ENCODE results near the gene SMIM30.
"Not testable (repeated sequence)": the region's sequence is repeated elsewhere in the genome, so short reads cannot be mapped to it uniquely, and the experiment has no call there.

The SMIM30 gene, protein sequence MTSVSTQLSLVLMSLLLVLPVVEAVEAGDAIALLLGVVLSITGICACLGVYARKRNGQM

DNA sequence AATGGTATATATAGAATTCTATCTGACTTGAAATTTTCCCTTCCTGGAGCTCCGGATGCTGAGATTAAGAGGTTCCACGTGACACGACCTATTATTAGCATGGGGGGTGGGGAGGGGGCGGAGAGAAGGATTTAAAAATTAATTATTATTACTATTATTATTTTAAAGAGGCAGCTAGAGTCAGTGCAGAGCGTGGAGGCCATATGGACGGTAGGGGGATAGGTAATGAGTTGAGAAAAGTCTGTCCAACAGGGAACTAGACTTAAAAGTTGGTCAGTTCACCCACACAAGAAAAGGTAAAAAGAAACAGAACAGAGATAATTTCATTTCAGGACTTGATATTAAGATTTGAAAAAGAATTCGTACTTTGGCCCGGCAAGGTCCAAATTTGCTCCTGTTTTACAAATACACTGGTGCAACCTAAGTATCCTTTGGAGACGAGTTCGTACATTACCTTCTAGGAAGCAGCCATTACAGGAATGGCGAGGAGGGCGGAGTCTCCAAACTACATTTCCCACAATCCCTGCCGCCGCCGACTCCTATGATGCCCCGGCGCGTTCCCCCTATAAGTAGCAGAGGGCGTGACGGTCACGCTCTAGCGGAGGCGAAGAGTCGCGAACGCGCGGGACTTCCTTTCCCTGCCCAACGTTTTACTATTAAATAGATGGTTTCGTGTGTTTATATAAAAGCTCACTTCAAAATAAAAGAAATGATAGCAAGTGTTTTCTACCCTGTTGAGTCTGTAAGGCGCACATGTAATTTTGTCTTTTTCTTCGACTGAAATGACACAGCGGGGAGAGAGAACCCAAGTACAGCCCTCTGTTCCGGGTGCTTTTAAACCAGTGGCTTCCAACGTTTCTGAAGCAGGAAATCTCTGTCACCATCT lies at the start of gene SMIM30:
TSS of gene SMIM30 (minus strand) at position 481 of the 886 bp plus-strand sequence. CDS start 976 bp downstream, outside the sequence.
- DNase-seq, result peak; percentile 86

DNA sequence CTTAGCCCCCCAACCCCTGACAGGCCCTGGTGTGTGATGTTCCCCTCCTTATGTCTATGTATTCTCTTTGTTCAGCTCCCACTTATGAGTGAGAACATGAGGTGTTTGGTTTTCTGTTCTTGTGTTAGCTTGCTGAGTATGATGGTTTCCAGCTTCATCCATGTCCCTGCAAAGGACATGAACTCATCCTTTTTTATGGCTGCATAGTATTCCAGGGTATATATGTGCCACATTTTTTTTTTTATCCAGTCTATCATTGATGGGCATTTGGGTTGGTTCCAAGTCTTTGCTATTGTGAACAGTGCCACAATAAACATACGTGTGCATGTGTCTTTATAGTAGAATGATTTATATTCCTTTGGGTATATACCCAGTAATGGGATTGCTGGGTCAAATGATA lies 47.8 kb upstream of the SMIM30 start:
- DNase-seq, result not testable (repeated sequence)

DNA sequence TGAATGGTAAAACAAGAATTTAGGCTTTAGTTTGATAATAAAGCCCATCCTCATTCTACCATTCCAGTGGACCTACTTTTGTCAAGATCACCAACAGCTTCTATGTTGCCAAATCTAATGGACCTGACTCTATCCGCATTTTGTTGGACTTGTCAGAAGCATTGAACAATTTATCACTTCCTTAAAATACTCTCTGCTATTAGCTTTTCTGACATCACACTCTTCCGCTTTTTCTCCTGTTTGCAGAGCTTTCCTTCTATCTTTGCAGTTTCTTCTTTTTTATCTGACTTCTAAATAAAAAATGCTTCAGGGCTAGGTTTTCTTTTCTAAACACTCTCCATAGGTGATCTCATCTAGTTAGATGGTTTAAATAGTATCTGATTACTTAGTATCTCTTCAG lies 42.7 kb upstream of the SMIM30 start:
- no peak for DNase-seq

DNA sequence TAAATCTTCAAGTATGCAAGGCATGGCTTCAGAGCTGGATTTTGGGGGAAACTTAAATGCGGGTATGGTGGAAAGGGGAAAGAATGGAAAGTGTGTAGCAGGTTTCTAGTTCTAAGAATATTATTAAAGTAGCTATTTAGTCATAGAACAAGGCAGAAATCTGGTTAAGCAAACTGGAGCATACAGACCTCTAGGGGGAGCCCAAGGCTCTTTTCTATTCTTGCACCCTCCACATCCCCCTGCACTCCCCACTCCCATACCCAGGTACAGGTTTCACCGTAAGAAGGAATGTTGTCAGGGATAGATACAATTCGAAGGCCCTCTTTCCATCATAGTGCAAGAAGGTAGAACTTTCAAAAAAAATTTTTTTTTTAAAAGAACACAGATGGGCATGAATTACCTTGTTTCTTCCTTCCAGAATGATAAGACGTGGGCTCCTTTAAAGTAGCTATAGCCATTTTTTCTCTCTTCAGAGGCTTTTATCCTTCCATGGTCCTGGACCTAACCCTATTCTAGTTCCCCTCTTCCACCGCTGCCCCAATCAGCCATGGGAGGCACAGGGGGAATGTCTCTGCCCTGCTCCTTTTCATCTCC lies 41.5 kb upstream of the SMIM30 start:
- peak; percentile 51 for DNase-seq

DNA sequence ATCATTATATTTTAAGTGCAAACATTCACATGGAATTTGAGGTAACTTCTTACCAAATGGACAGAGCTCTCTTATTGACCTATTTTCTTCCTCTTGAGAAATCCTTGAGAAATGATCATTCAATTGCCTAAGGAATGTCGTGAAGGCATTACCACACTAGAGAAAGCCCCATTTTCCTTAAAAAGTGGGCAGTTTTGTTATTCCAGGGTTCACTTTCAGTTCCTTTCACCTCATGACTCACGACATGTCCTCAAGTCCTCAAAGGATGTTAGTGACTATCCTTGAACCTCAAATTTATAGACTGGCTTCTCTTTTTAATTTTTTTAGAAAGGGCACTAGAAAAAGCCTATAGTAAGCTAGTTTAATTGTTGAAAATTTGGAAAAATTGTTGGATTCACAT lies 40.4 kb upstream of the SMIM30 start:
- no peak for DNase-seq

DNA sequence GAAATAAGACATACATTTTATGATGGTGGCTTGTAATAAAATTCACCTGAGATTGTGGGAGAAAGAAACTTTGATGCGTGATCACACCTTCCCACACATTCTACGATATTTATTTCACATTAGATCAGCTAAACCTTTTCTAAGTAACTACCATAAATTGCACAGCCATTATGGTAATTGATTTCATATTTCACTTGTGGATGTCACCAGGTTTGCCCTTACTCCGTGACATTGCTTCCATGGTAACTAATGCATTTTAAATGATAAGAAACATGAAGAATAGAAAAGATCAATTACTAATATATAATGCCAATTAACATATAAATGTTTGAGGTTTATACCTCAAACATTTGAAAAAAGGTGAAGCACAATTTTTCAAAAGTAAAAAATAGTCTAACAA lies 35.8 kb upstream of the SMIM30 start:
- no peak for DNase-seq

DNA sequence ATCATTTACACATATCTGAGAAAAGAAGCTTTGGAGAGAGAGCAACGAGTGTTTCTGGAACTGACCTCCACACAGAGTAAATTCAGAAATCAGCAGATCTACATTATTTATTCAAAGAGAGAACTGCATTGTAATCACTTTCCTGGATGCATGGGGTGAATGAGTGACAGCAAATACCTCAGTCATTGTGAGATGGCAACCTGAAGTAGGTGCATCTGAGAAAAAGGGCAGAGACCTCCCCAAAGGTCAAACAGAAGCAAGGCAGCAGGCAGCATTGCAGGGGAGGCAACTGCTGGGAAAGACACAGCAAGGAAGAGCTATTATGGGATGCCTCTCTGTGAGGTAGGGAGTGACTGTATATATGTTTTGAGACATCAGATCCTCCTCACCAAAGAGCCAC lies 26.5 kb upstream of the SMIM30 start:
- DNase-seq, result no peak

DNA sequence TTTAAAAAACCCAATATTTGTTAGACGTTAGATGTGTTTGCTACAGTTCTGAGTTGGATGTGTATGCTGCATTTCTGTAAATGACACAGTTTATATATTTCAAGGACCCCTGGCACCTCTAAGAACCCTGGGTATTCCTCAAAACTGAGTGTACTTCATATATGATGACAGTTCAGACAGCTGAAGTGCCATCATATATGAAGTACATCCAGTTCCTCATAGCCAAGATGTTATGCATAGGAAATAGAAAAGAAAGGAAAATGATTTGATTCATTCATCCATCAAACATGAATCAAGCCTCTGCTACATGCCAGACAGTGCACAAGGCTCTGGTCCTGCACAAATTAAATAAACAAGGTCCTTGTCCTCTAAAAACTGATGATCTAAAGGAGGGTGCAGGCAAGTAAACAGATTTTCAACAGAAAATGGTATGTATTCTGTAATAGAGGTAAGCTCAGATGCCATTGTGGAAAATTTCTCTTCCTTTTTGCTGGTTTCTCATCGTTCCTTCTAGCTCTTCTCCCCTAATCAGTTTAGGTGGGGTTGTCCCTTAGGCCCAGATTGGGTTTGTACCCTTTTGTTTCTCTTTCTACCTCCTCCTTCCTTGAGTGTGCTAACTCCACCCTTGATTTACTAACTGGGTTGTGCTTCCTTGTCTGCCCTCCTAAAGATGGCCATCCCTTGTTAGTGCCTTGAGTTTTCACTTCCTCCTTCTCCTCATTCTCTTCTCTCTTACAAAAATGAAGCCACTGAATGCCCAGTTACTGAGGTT lies 25.3 kb upstream of the SMIM30 start:
- DNase-seq, result no peak

DNA sequence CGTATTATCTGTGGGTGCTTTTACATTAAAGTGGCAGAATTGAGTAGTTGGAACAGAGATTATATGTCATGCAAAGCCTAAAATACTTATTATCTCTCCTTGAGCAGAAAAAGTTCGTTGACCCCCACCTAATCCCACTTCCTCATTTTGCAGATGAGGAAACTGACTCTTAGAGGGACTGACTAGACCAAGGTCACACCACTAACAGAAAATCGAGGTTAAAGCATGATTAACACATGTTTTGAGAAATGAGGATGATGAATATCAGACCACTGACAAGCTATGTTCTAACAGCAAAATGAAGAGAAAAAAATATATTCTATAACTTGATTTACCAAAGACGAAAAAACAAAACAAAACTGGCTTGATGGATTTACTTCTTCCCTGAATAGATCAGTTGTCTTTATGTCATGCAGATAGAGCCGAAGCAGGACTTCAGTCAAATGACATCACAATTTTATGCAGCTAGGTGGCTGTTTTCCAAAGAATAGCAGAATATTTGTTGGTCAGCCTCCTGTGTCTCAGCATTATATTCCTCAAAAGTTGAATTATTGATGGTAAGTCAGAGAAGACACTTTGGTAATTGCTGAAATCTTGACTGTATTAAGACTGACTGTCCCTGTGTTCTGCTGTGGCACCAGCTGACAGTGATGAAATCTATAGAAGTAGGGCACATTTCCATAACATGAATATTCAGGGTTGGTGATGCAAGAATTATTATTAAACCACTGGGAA lies 24.2 kb upstream of the SMIM30 start:
- no peak for DNase-seq

DNA sequence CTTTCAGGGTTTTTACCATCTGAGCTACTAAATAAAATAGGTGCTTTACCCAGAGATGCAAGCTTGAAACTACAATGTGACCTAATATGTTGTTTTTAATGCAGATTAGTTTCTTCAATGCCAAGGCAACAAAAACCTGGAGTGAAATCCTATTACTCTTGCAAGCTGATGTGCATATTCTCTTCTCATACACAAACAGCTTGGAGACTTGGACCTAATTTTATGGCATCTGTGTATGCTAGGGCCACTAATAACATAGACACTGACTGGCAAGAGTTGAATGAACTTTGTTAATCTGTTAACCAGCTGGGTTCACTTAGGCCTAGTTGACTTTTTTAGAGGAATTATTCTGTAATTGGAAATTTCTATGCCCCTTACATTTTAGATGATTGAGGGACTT lies 23.4 kb upstream of the SMIM30 start:
- DNase-seq, result no peak

DNA sequence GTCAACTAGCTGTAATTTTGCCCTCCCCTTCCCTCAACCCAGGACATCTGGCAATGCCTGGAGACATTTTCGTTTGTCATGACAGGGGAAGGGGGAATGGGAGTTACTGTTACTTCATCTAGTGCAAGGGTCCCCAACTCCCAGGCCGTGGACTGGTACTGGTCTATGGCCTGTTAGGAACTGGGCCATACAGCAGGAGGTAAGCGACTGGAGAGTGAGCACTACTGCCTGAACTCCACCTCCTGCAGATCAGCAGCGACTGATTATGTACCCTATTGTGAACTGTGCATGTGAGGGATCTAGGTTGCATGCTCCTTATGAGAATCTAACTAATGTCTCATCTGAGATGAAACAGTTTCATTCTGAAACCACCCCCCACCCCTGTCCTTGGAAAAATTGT lies 22.6 kb upstream of the SMIM30 start:
- DNase-seq, result no peak

DNA sequence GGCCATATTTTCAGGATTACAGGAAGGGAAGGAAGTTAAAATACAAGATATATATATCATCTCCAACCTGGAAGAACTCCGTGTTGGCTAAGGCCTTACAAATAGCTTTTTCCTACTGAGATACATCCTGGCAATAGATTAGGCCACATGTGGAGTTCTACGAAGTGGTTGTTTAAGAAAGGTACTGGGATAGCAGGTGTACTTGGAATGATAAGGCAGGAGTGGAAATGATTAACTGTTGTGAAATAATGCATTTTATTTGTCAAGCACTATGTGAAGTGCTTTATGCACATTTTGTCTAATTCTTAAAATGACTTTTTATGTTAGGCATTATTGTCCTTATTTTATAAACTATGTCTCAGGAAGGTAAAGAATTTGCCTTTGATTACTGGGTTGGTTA lies 18.9 kb upstream of the SMIM30 start:
- DNase-seq, result no peak

DNA sequence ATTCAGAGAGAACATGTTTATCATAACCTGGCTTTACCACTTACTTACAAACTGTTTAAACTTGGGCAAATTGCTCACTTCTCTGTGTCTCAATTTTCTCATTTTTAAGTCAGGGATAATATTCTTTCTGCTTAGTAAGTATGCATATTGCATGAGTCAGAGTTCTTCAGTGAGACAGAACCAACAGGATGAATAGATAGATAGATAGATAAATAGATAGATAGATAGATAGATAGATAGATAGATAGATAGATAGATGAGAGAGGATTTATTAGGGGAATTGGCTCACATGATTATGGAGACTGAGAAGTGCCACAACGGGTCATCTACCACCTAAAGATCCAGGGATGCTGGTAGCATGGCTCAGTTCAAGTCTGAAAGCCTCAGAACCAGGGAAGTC lies 15.7 kb upstream of the SMIM30 start:
- DNase-seq, result no peak

DNA sequence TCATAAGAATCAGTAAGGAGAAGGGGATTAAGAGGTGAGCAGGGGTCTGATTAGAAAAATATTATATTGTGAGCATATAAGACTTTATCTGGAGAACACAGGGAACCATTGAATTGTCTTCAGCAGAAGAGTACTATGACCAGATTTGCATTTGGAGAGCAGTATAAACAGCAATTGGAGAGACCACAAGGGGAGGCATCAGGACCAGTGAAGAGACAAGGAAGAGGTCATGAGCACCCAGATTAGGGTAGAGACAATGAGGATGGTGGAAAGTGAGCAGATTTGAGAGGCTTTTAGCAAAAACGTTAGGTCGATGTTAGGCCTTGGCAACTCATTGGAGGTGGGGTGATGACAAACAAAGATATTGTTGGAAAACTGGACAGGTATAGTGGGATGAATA lies 13.0 kb upstream of the SMIM30 start:
- no peak for DNase-seq

DNA sequence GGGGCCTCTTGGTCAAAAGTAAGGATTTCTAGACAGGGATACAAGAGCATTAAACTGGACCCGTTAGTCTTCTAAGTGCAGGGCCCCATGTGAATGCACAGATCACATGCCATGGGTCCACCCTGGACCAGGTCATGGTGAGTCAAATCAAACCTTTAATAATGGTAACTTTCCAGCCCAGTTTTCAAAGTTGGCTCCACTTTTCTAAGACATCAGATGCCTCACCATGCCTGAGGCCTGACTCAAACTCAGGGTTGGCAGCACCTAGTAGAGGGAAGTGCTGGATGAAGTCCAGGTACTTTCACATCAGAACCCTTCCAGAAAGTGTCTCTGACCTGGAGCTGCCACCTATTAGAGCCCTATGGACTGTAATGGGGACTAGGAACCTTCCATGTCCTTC lies 9.7 kb upstream of the SMIM30 start:
- DNase-seq, result no peak

DNA sequence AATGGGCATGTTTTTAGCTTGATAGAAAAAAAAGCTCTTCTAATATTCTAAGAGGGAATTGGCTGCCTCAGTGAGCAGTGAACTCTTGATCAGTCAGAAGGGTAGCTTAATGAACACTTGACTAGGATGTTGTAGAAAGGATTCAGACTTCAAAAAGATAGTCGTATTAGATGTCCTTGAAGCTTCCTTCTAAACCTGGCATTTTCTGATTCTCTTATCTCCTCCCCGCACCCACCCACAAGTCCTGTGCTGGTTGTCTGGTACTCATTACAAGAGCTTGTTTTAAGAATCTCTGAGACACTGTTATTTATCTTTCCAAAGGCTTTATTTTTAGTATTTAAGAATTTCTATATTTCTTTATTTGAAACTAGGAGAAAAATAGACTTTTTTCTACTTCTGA lies 7.4 kb upstream of the SMIM30 start:
- no peak for DNase-seq

DNA sequence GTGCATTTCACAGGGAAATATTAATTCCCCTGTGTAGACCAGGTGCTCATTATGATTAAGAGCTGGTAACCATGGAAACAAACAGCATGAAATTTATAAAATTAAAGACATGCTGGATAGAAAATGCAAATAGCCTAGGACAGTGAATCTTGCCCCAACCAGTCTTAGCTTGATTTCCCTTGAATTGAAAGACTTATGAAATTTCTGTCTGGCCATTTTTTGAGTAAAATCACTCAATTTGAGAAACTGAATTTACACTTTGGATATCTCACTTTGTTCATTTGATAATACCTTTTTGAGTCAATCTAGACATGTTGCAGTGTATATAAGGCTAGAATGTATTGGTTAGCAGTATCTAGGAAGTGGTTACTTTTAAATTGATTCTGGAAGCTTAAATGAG lies 4.4 kb upstream of the SMIM30 start:
- DNase-seq, result no peak

DNA sequence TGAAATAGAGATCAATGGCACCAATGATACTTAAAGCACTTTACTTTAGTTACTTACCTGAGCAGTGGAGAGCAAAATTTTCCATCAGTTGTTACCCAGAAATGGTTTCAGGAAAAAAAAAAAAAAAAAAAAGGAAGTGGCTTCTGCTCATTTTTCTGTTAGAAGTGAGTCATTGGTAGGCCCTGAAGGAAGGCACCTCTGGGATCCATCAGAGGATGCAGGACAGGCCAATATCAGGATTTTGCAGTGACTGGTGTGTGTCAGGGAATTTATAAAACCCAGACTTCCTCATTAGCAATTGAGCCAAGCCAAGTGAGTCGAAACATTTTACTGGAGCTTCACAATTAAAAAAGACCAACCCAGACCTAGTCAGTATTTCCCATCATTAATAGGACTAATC lies 2.3 kb upstream of the SMIM30 start:
- DNase-seq, result no peak

DNA sequence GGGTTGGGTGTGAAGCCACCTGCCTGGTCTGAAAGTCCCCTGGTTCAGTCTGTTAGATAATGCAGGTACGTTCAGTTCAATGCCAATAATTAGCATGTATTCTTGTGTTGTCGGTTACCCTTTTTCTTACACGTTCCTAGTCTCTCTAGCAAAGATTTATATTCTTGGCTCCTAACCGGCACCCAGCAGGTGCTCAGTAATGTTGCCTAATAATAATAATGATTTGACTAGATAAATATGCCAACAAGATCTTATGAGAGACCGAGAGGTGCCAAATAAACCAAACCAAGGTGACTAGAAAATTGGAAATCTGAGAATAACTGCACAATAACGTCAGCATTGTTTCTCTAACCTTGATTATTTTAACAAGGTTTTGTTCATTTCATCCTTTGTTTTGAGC lies 1.1 kb upstream of the SMIM30 start:
- no peak for DNase-seq

DNA sequence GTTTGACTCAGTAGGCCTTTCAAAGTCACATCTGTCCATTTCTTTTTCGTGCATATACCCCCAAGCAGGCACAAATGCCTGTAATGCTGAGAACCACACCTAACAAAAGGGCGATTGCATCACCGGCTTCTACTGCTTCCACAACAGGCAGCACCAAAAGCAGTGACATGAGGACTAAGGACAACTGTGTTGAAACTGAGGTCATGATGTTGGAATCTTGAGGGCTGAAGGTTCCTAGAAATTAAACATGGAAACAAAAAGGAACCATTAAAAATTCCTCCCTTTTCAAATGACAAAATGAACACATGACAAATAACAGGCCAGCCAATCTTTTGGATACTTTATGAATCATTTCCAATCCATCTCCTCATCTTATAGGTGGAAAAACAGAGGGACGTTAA lies 980 bp downstream of the SMIM30 start:
- not testable (repeated sequence) for DNase-seq

DNA sequence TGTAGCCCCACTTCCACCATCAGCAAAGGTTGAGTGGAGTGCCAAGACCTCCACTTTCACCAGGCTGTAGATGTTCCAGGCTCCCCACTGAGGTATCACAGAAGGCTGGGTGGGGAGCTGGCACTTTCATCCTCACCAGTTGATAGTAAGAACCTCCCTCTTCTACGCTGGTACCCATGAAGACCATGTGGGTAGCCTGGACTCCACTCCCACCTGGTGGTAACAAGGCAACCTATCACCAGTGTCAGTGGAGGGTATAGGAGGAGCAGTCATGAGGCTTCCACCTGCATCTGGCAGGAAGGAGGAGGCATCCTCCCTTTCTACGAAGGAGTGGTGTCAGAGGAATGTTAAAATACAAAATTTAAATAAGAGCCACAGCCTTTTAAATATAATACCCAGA lies 4.4 kb downstream of the SMIM30 start:
- DNase-seq, result no peak

DNA sequence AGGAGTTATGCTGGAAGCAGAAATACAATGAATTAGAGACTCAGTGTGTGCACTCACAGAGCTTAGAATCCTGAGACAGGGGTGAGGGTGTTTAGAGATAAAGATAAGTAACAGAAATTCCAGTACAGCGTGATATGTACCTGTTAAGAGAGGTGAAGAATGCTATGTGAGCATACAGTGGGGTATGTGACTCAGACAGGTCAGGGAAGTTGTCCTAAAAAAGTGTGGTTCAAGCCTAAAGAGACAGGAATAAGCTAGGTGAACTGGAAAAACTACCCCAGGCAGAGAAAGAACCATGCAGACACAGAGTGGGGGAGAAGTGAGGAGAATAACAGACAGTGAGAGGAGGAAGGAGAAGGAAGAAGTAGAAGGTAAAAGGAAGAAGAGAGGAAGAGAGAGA lies 8.6 kb downstream of the SMIM30 start:
- no peak for DNase-seq

DNA sequence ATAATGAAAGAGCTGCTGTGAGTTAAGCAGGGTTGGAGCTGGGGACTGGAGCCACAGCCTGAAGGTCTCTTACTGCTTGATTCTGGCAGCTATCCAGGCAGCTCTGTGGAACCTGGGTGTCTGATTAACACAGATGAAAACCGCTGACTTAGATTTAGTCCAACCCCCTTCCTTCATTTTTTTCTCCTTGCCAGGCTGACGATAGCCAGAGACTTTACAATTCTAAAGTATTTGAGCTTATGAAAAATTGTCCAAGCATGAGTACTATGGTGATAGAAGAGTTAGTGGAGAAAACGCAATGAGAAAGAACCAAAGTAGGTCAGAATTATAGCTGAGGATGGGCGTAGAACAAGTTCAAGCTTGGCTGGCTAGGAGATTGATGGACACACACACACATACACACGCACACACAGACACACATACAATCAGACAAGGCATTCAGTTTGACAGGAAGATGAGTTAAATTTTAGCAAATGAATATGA lies 18.2 kb downstream of the SMIM30 start:
- DNase-seq, result no peak

Measured in NCI-H1436 (cell line).